OCI-LY1 (cell line): ENCODE measurements around the gene KRT35.

Experiments
- EZH2 ChIP-seq: fragments of 200-600 bp; sonication (generic), shearing (Covaris generic); IDR thresholded peaks from 2 replicates; pipeline ENCODE4 v1.8.0; 2017; ENCODE audit warnings: borderline replicate concordance, mixed run types, mild to moderate bottlenecking, antibody characterized with exemption, low read length, moderate library complexity, mixed read lengths
- TF ChIP-seq, protein P1 (sequence below): fragments of 200-600 bp; sonication (generic), shearing (Covaris generic); IDR thresholded peaks from 2 replicates; pipeline ENCODE4 v1.5.1; 2017; ENCODE audit warnings: mild to moderate bottlenecking, antibody characterized with exemption, low read length, moderate library complexity, mixed read lengths

DNA sequence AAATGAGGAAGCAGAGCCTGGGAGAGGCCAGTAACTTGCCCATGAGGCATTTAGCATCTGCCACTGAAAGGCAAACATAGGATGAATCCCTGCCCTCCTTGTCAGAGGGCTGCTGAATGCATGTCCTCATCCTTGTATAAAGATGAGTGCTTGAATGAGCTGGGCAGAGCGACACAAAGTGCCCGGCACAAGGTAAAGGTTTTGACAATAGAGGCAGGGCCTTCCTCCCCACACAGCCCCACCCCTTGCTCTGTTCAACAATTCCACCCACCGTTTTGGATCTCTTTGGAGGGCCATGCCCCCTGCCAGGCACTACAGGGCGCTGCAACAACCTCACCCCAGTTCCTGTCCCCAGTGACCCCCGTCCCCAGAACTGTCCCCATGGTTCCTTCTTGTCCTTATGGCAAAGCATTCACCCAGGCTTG lies 48.6 kb upstream of the KRT35 start:
- TF ChIP-seq EZH2 = no peak
- TF ChIP-seq, protein P1, sequence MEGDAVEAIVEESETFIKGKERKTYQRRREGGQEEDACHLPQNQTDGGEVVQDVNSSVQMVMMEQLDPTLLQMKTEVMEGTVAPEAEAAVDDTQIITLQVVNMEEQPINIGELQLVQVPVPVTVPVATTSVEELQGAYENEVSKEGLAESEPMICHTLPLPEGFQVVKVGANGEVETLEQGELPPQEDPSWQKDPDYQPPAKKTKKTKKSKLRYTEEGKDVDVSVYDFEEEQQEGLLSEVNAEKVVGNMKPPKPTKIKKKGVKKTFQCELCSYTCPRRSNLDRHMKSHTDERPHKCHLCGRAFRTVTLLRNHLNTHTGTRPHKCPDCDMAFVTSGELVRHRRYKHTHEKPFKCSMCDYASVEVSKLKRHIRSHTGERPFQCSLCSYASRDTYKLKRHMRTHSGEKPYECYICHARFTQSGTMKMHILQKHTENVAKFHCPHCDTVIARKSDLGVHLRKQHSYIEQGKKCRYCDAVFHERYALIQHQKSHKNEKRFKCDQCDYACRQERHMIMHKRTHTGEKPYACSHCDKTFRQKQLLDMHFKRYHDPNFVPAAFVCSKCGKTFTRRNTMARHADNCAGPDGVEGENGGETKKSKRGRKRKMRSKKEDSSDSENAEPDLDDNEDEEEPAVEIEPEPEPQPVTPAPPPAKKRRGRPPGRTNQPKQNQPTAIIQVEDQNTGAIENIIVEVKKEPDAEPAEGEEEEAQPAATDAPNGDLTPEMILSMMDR = no peak
